KMS-11 (cell line): ENCODE data around the gene FNDC10.

Source experiments
- H2AFZ ChIP-seq: fragments of 200-600 bp; sonication (generic); 2 replicates; pipeline ENCODE4 v1.6.1; 2016; ENCODE audit warnings: antibody characterized with exemption, mixed run types, low read depth
- H3K27ac ChIP-seq: fragments of 200-600 bp; sonication (generic); 2 replicates; pipeline ENCODE4 v1.6.1; 2016; ENCODE audit warnings: mild to moderate bottlenecking, mixed run types
- H3K27me3 ChIP-seq: fragments of 200-600 bp; sonication (generic); 2 replicates; pipeline ENCODE4 v1.6.1; 2017; ENCODE audit warnings: mild to moderate bottlenecking, low read depth, mixed run types, moderate library complexity; ENCODE audit not compliant: insufficient read depth
- H3K36me3 ChIP-seq: fragments of 200-600 bp; sonication (generic); 2 replicates; pipeline ENCODE4 v1.6.1; 2017; ENCODE audit warnings: mild to moderate bottlenecking, mixed run types; ENCODE audit not compliant: insufficient read depth
- H3K4me1 ChIP-seq: fragments of 200-600 bp; sonication (generic); 2 replicates; pipeline ENCODE4 v1.6.1; 2016; ENCODE audit warnings: mild to moderate bottlenecking, low read depth, mixed run types; ENCODE audit not compliant: poor library complexity, severe bottlenecking
- H3K4me2 ChIP-seq: fragments of 200-600 bp; sonication (generic); 2 replicates; pipeline ENCODE4 v1.7.0; 2016; ENCODE audit warnings: mild to moderate bottlenecking, mixed run types
- H3K4me3 ChIP-seq: fragments of 200-600 bp; sonication (generic); IDR thresholded peaks from 2 replicates; pipeline ENCODE4 v1.6.1; 2017; ENCODE audit warnings: low read depth, low read length, mixed read lengths; ENCODE audit not compliant: insufficient read depth
- H3K79me2 ChIP-seq: fragments of 200-600 bp; sonication (generic); 2 replicates; pipeline ENCODE4 v1.6.1; 2016; ENCODE audit warnings: low read depth, mixed run types; ENCODE audit not compliant: insufficient read depth
- H3K9ac ChIP-seq: fragments of 200-600 bp; sonication (generic); 2 replicates; pipeline ENCODE4 v1.6.1; 2016; ENCODE audit warnings: mild to moderate bottlenecking, mixed run types
- H4K20me1 ChIP-seq: fragments of 200-600 bp; sonication (generic); 2 replicates; pipeline ENCODE4 v1.6.1; 2016; ENCODE audit warnings: mild to moderate bottlenecking, mixed run types; ENCODE audit not compliant: insufficient read depth
- CTCF ChIP-seq: fragments of 200-600 bp; sonication (generic); conservative IDR thresholded peaks from 2 replicates; pipeline ENCODE4 v1.6.1; 2017; ENCODE audit warnings: low read depth, mild to moderate bottlenecking, antibody characterized with exemption, low read length, moderate library complexity, mixed read lengths

The FNDC10 gene

DNA sequence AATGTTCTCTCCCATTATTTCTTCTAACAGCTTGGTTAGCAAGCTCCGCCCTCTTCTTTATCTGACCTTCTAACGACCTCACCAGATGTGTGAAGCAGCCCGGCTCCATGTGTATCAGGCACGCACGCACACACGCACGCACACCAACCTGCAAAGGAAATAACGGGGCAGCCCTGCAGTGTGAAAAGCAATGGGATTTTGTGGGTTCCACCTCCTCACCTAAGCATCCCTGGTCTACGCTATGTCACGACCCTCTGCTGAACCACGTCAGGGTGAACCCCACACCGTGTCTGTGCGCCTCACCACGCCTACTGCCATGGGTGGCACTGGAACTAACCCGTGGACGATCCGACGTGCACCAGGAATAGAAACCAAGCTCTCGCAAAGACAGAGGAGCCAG, 35.7 kb downstream of the FNDC10 start:
- no peak overlapping the region for H3K4me3 ChIP-seq
- peaks cover 19% of the 10 kb centered on the region for H4K20me1 ChIP-seq
- H3K27ac ChIP-seq = no peak overlapping the region
- H3K4me1 ChIP-seq = no peaks in the 10 kb centered on the region
- H3K4me2 ChIP-seq = no peak overlapping the region
- H3K9ac ChIP-seq = no peak overlapping the region
- peaks cover 6% of the 10 kb centered on the region; the same call in 1 of the 2 replicates for H3K36me3 ChIP-seq
- no peaks in the 10 kb centered on the region for H3K27me3 ChIP-seq
- peaks cover 74% of the 10 kb centered on the region for H3K79me2 ChIP-seq
- no peak overlapping the region for H2AFZ ChIP-seq
- TF ChIP-seq CTCF = no peak

GRCh38 chr1:1563688-1564087, 36.2 kb downstream of the FNDC10 start:
- Histone ChIP-seq H4K20me1 (peaks cover 19% of the 10 kb centered on the region), H3K9ac (no peak overlapping the region), H2AFZ (no peak overlapping the region), H3K4me1 (no peaks in the 10 kb centered on the region), H3K27ac (no peak overlapping the region), H3K36me3 (peaks cover 6% of the 10 kb centered on the region; the same call in 1 of the 2 replicates), H3K4me2 (no peak overlapping the region), H3K27me3 (no peaks in the 10 kb centered on the region), H3K4me3 (no peak overlapping the region), H3K79me2 (peaks cover 68% of the 10 kb centered on the region)
- no peak for TF ChIP-seq CTCF

DNA sequence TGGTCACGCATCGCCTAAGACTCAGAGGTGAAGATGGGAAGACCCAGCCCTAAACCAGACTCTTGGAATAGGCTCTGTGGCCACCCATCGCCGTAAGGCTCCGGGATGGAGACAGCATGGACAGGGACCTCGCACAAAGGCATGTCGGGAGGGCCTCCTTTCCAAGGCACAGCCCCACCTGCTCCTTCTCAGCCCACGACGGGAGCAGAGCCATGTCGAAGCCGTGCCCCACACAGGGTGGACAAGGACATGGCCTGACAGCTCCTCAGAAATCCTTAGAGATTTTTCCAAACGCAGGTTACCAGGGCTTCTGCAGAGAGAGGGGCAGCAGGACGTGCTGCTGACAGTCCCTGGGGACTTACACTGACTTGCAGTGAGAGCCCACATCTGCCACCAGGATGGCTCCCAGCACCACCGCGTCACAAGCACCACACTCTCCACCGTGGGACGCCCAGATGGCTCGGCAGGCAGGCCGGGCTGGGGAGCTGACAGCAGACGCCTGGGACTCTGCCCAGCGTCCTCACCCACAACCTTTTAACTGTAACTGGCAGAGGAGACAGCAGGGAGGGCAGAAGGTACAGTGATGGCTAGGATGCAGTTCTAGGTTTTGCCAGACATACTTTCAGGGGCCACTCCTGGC, 37.3 kb downstream of the FNDC10 start:
- Histone ChIP-seq H3K36me3 (peaks cover 6% of the 10 kb centered on the region; the same call in 1 of the 2 replicates), H3K4me2 (no peak overlapping the region), H3K79me2 (peaks cover 58% of the 10 kb centered on the region), H4K20me1 (peaks cover 14% of the 10 kb centered on the region), H3K4me3 (no peak overlapping the region), H3K4me1 (no peaks in the 10 kb centered on the region), H2AFZ (no peak overlapping the region), H3K27me3 (no peaks in the 10 kb centered on the region), H3K9ac (no peak overlapping the region), H3K27ac (no peak overlapping the region)
- no peak for TF ChIP-seq CTCF

DNA sequence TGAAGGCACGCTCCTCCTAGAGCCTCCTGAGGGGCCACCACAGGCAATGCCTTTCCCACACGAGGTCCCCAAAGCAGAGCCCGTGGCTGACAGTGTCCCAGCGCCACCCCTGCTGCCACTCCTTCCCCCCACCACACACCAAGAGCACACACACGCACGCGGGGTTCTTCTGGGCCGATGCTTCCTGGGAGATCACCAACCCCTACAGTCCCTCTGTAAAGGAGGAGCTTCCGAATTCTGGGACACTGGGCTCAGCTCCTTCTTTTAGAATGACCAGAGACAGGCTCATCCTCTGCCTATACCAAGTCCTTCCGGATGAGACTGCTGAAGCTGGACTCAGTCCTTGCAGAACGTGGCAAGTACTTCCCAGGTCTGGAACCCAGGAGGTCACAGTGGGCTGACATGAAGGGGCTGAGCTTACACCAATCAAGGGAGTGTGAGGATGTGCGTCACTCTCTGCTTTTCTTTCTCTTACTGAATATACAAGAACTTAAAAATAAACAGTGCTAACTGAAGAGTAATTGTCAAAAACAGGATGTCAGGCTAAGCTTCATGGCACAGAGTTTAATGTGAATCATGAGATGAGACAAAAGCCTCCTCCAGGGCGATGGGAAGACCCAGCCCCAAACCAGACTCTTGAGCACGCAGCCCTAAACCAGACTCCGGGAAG, 38.0 kb downstream of the FNDC10 start:
- H3K27me3 ChIP-seq = no peaks in the 10 kb centered on the region
- no peak overlapping the region for H3K4me2 ChIP-seq
- no peak overlapping the region for H3K9ac ChIP-seq
- no peak overlapping the region for H3K4me3 ChIP-seq
- H4K20me1 ChIP-seq = peaks cover 9% of the 10 kb centered on the region
- no peaks in the 10 kb centered on the region for H3K4me1 ChIP-seq
- peaks cover 51% of the 10 kb centered on the region for H3K79me2 ChIP-seq
- peaks cover 6% of the 10 kb centered on the region; the same call in 1 of the 2 replicates for H3K36me3 ChIP-seq
- no peak overlapping the region for H3K27ac ChIP-seq
- no peak overlapping the region for H2AFZ ChIP-seq
- no peak for TF ChIP-seq CTCF
